Small intestine (tissue), 7 donors: Measurements from ENCODE around the gene COL5A1. TPM values are rescaled to one million over a fixed set of nuclear protein-coding genes. Genes with fewer than 3 reads are reported as not detected.

Experiments used
- DNase-seq, 2 donors: peaks; one replicate each; pipeline versions ENCODE4 v3.0.0 to v3.0.0-alpha.2; 2013
- FAIRE-seq: peaks from 2 replicates; lab custom pipeline; 2012; peaks lifted over from hg19 to GRCh38; lab: Jason Lieb, UNC
- H3K27ac ChIP-seq, 3 donors: one replicate each; pipeline ENCODE4 v1.5.1; 2013; ENCODE audit warnings: low read length in 2 of 3, mild to moderate bottlenecking in 2 of 3, control low read depth in 1 of 3, inconsistent platforms in 1 of 3, low read depth in 1 of 3, moderate library complexity in 1 of 3
- H3K27me3 ChIP-seq, 3 donors: one replicate each; pipeline ENCODE4 v1.6.1; 2013; ENCODE audit warnings: low read length in 3 of 3, inconsistent platforms in 1 of 3; ENCODE audit not compliant: control insufficient read depth in 3 of 3, insufficient read depth in 3 of 3
- H3K36me3 ChIP-seq, 3 donors: one replicate each; pipeline ENCODE4 v1.6.1; 2013; ENCODE audit warnings: low read length in 3 of 3, inconsistent platforms in 1 of 3, low read depth in 1 of 3, mild to moderate bottlenecking in 1 of 3, moderate library complexity in 1 of 3; ENCODE audit not compliant: control insufficient read depth in 3 of 3, insufficient read depth in 2 of 3
- H3K4me1 ChIP-seq, 3 donors: one replicate each; pipeline ENCODE4 v1.6.1; 2013; ENCODE audit warnings: low read length in 2 of 3, inconsistent platforms in 1 of 3, low read depth in 1 of 3, mild to moderate bottlenecking in 1 of 3, moderate library complexity in 1 of 3; ENCODE audit not compliant: control insufficient read depth in 3 of 3, insufficient read depth in 2 of 3
- H3K4me3 ChIP-seq, 3 donors: one replicate each; pipeline ENCODE4 v1.5.1; 2013; ENCODE audit warnings: low read length in 3 of 3, control low read depth in 1 of 3, inconsistent platforms in 1 of 3, low read depth in 1 of 3, mild to moderate bottlenecking in 1 of 3, moderate library complexity in 1 of 3
- H3K9me3 ChIP-seq, 2 donors: one replicate each; pipeline ENCODE4 v1.6.1; 2013; ENCODE audit warnings: low read depth in 1 of 2, low read length in 1 of 2; ENCODE audit not compliant: control insufficient read depth in 2 of 2, insufficient read depth in 1 of 2
- WGBS, 3 donors: extraction: QIAGEN DNeasy Blood & Tissue Kit; methylation state at CpG; one replicate each; pipeline ENCODE4 v1.1.7; 2013; 5-methylcytosine and 5-hydroxymethylcytosine counted together
- polyA plus RNA-seq, 4 donors: library from polyadenylated mRNA; stranded (reverse) in 3 of 4; unstranded in 1 of 4; fragments of 200-250 nt in 3 of 4; fragments of 120-200 nt in 1 of 4; gene quantifications; one replicate each; pipeline versions ENCODE4 v1.2.1 to v1.2.3, GENCODE V29; 2013
- donor health status: healthy with polysubstance abuse.
- donor health status: control.
- donor health status: control.
- donor health status: Bipolar disorder and iron deficiency.
- donor health status: healthy.

The COL5A1 gene
- polyA plus RNA-seq, 4 donors: 0.22 to 54.0 (median 5.4) TPM

DNA sequence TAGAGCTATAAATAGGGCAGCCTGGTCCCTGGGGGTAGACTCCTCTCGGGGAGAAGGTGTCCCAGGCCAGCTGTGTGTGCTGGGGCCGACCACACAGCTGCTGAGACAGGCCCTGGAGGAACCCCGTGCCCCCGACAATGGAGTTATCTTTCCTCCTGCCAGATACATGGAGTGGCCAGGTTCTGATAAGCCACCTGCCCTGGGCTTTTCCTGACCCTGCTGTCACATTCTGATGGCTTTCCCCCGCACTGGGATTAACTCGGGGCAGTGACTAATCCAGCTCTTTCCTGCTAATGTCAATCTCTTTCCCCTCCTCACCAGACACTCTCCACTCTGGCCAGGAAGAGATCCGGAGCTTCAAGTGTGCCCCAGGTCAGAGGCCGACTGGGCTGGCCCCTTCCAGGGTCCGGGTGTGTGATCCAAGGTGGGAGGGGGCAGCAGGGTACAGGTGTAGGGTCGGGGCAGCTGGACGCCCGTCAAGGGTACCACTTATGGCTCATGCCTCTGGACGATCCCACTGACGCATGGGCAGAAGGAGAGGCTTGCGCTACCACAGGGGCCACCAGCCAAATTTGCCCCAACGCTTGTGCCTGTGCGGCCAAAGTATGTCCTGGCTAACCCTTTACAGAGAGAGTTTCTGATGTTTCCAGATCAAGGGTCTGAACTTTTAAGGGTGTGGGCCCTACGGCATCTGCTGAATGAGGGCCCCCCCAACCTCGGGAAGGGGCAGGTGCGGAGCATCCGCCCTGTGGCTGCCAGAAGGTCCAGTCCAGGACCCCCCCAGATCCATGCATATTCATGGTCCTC is 20.6 kb upstream of the COL5A1 start:
- H3K27me3 ChIP-seq: no peaks in the 10 kb centered on the region
- WGBS, 3 donors: 53 to 72% (median 65%) methylated on average over 21 of the region's 21 CpGs
- DNase-seq (no peak), FAIRE-seq (no peak)
- H3K4me1 ChIP-seq: no peaks in the 10 kb centered on the region
- no peaks in the 10 kb centered on the region for H3K36me3 ChIP-seq
- no peaks in the 10 kb centered on the region for H3K9me3 ChIP-seq
- H3K27ac ChIP-seq: no peak overlapping the region
- H3K4me3 ChIP-seq: no peak overlapping the region

GRCh38 chr9:134621558-134622110 is 20.0 kb upstream of the COL5A1 start:
- no peaks in the 10 kb centered on the region for H3K4me1 ChIP-seq
- H3K9me3 ChIP-seq: no peaks in the 10 kb centered on the region
- no peaks in the 10 kb centered on the region for H3K27me3 ChIP-seq
- no peaks in the 10 kb centered on the region for H3K36me3 ChIP-seq
- no peak for DNase-seq
- no peak for FAIRE-seq
- 75 to 89% (median 77%) methylated on average over 12 of the region's 12 CpGs for WGBS, 3 donors
- no peak overlapping the region for H3K27ac ChIP-seq
- no peak overlapping the region for H3K4me3 ChIP-seq

DNA sequence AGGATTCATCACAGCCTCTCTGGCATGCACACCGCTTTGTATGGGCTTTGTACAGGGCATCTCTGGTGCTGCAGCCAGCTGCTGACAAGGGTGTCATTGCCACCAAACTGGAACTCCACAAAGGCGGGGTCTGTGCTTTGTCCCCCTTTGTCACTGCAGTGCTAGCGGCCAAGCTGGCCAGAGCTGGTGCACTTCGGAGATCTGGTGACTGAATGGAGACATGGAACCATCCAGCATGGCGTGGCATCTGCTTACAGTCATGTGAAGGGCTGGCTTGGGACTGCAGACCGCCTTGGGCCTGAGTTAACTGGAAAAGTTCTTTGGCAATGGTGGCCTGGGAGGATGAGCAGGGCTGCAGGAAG is 18.7 kb upstream of the COL5A1 start:
- Histone ChIP-seq H3K27me3 (no peaks in the 10 kb centered on the region), H3K27ac (no peak overlapping the region), H3K4me1 (no peaks in the 10 kb centered on the region), H3K9me3 (no peaks in the 10 kb centered on the region), H3K4me3 (no peak overlapping the region), H3K36me3 (no peaks in the 10 kb centered on the region)
- DNase-seq (no peak), FAIRE-seq (no peak)
- 79 to 84% (median 81%) methylated on average over 6 of the region's 6 CpGs for WGBS, 3 donors

DNA sequence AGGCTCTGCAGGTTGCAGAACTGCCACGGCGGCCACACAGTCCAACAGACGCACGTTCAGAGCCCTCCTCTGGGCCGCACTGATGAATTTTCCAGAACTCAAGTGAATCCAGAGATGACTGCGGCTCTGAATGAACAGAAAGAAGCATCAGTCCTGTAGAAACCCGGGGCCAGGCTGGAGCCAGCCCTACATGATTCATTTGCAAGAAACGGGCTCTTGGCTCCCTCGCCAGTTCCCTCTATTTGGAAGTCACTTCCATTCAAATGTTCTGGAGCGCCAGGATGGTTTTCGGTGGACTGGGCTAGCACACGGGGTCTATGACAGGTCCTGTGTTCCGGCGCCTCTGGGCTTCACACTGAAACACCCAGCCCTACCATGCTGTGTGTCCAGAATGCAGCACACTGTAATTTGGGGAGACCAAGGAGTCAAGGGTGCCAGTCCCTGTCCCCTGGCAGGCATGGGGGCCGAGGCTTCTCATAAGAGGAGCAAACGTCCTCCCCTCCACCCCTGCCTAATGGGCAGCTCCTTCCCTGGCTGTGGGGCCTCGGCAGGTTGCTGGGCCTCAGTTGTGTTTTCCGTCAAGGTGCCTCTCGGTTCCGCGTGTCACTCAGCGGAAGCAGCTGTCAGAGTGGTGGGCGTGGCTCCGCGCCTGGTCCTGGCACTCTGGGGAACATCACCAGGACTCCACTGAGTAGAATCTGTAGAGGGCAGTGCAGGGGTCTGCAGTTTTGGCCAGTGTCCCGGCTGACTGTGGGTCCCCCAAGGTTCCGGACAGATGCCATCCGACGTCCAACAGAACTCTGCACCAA is 18.1 kb upstream of the COL5A1 start:
- Histone ChIP-seq H3K4me1 (no peaks in the 10 kb centered on the region), H3K27ac (no peak overlapping the region), H3K9me3 (no peaks in the 10 kb centered on the region), H3K36me3 (no peaks in the 10 kb centered on the region), H3K4me3 (no peak overlapping the region), H3K27me3 (no peaks in the 10 kb centered on the region)
- WGBS, 3 donors: 77 to 85% (median 80%) methylated on average over 29 of the region's 29 CpGs
- FAIRE-seq: no peak
- no peak for DNase-seq

GRCh38 chr9:134624137-134624591 is 17.4 kb upstream of the COL5A1 start:
- FAIRE-seq (no peak), DNase-seq (no peak)
- Histone ChIP-seq H3K4me3 (no peak overlapping the region), H3K4me1 (no peaks in the 10 kb centered on the region), H3K36me3 (no peaks in the 10 kb centered on the region), H3K9me3 (no peaks in the 10 kb centered on the region), H3K27ac (no peak overlapping the region), H3K27me3 (no peaks in the 10 kb centered on the region)
- WGBS, 3 donors: 63 to 75% (median 67%) methylated on average over 14 of the region's 14 CpGs

DNA sequence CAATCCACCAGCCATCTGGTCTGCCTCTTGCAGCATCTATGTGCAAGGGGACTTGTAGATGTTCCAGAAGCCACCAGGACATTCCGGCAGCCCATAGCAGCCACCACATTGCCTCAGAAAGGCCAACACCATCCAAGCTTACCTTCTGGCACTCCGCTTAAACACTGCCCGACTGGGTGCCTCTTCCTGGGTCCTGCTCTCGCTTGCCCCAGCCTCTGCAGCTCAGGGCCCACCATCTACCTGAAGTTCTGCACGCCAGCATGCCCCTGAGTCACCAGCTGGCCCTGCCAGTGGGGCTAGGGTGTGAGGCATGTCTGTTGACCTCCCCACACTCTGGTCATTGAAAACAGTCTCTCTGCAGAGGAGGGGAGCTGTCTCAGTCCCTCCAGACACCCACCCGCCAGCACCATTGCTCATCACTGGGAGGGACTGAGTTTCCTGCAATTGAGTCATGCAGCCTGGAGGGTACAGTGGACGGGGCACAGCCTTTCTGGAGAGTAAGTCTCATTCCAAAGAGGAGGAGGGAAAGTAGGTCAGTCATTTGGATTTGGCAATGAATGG is 16.9 kb upstream of the COL5A1 start:
- no peak overlapping the region for H3K4me3 ChIP-seq
- no peaks in the 10 kb centered on the region for H3K4me1 ChIP-seq
- no peaks in the 10 kb centered on the region for H3K27me3 ChIP-seq
- H3K27ac ChIP-seq: no peak overlapping the region
- H3K9me3 ChIP-seq: no peaks in the 10 kb centered on the region
- no peaks in the 10 kb centered on the region for H3K36me3 ChIP-seq
- no peak for FAIRE-seq
- 74 to 88% (median 81%) methylated on average over 7 of the region's 7 CpGs for WGBS, 3 donors
- DNase-seq: no peak

DNA sequence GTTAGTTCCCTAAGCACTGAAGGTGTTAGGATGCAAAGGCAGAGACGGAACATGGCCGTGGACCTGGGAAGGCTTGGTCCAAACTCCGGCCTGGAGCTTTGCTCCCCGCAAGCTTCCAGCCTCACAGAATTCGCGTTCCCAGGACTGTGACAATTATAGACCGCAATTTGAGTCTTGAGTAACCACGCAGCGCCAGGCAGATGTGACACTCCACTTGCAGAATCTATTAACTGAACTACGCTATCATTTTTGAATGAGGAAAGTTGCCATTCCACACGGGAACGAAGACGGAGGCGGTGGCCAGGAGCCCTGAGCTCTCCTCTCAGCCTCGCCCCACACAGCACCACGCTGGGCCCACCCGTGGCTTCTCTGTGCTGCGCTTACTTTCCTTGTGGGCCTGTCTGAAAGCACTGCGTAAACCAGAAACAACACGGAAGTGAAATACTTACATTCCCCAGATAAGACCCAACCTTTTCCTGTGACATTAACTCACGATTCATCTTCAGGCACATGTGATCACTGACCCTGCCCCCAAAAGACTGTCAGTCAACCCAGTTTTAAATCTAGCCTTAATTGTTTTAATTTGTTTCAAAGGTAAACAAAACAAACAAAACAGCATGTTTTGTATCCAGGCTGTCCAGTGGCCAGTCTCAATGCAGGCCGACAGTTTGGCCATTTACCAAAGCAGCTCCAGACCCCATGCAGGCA is 16.1 kb upstream of the COL5A1 start:
- Histone ChIP-seq H3K27ac (no peak overlapping the region), H3K4me1 (no peaks in the 10 kb centered on the region), H3K27me3 (no peaks in the 10 kb centered on the region), H3K4me3 (no peak overlapping the region), H3K9me3 (no peaks in the 10 kb centered on the region), H3K36me3 (no peaks in the 10 kb centered on the region)
- no peak for DNase-seq
- 68 to 83% (median 70%) methylated on average over 22 of the region's 22 CpGs for WGBS, 3 donors
- FAIRE-seq: no peak

DNA sequence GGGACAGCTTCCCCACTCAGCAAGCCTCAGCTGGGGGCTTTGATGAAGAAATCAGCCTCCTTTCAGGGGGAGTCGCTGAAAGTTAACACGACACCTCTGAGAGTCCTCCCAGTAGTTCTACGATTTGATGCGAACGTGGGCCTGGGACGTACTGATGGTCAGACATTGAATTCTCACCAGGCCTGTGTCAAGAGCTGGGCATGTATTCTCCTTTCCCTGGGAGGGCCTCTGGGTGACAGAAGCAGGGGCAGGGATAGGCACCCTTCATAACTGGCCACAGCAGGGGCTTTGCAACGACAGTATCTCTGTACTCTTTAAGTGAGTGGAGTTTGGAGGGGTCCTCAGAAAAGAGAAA is 15.6 kb upstream of the COL5A1 start:
- no peak overlapping the region for H3K4me3 ChIP-seq
- WGBS, 3 donors: 72 to 83% (median 83%) methylated on average over 7 of the region's 7 CpGs
- H3K9me3 ChIP-seq: no peaks in the 10 kb centered on the region
- FAIRE-seq (no peak), DNase-seq (no peak)
- H3K27me3 ChIP-seq: no peaks in the 10 kb centered on the region
- no peaks in the 10 kb centered on the region for H3K36me3 ChIP-seq
- no peaks in the 10 kb centered on the region for H3K4me1 ChIP-seq
- H3K27ac ChIP-seq: peak overlapping the region in 1 of 3 donors; percentile 22
